ENCODE measurements around the gene L3MBTL4. TPM values are rescaled to one million over a fixed set of nuclear protein-coding genes. Genes with fewer than 3 reads are reported as not detected.

The L3MBTL4 gene
- total and polyA plus RNA-seq, 10 of the 15 experiments (the other 5 are each of a cell fraction or from before 2014, with no cell fraction given) = 1.3 to 8.7 (median 3.8) TPM

DNA sequence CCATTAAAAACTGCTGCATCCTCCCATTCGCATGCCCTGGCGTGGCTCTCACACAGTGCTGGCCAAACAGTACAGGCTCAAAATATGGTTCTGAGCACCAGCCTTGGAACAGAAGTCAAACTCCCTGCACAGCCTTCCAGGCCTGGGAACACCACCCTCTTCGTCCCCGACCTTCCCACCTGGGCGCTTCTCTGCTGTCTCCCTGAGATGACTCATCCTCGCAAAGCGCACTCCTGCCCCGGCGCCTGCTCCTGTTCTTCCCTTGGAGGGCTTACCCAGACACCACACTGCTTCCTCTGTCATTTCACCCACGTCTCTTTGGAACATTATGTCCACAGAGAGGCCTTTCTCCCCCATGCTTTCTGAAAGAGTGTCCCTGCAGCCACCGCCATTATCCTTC is 172.7 kb downstream of the L3MBTL4 start:
- TF ChIP-seq NFYA (IDR thresholded peaks at IDR 0.05; ENCODE audit: borderline replicate concordance, low read depth, low read length) (no peak), ZNF384 (IDR thresholded peaks at IDR 0.05; ENCODE audit: borderline replicate concordance, low read depth, low read length) (no peak), E4F1 (IDR thresholded peaks at IDR 0.05; ENCODE audit: borderline replicate concordance, partially characterized antibody) (no peak), ZNF207 (IDR thresholded peaks at IDR 0.05; ENCODE audit: borderline replicate concordance) (no peak), POLR2AphosphoS2 (IDR thresholded peaks at IDR 0.05; ENCODE audit: low read depth, low read length) (no peak), FOXM1 (IDR thresholded peaks at IDR 0.05; ENCODE audit: low read depth, low read length) (no peak), CREM (IDR thresholded peaks at IDR 0.05; ENCODE audit: low read depth) (no peak), MTA2 (IDR thresholded peaks at IDR 0.05; ENCODE audit: low read depth) (no peak), BMI1 (IDR thresholded peaks at IDR 0.05; ENCODE audit: borderline replicate concordance) (no peak), ZSCAN29 (IDR thresholded peaks at IDR 0.05) (no peak)
- TF ChIP-seq, protein P1, sequence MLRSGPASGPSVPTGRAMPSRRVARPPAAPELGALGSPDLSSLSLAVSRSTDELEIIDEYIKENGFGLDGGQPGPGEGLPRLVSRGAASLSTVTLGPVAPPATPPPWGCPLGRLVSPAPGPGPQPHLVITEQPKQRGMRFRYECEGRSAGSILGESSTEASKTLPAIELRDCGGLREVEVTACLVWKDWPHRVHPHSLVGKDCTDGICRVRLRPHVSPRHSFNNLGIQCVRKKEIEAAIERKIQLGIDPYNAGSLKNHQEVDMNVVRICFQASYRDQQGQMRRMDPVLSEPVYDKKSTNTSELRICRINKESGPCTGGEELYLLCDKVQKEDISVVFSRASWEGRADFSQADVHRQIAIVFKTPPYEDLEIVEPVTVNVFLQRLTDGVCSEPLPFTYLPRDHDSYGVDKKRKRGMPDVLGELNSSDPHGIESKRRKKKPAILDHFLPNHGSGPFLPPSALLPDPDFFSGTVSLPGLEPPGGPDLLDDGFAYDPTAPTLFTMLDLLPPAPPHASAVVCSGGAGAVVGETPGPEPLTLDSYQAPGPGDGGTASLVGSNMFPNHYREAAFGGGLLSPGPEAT (IDR thresholded peaks at IDR 0.05; ENCODE audit: low read depth) = no peak
- 72% methylated on average over 11 of the region's 11 CpGs for WGBS (ENCODE audit: insufficient coverage, insufficient replicate concordance, low lambda C conversion rate, missing lambda C conversion rate)
- no peak overlapping the region for H3K4me2 ChIP-seq (ENCODE audit: control insufficient read depth, insufficient read depth)
- ChIA-PET RAD21 (ENCODE audit: unreplicated experiment) (no interaction called here), POLR2A (no interaction called here), SMC1A (ENCODE audit: uncharacterized antibody, unreplicated experiment) (no interaction called here), CTCF (no interaction called here)
- BruUV-seq (replicated peaks) = no TSS peak
- FAIRE-seq (no peak), DNase-seq (ENCODE audit: low read depth, low spot score) (no peak), ATAC-seq (no peak)
- intact Hi-C loops (cut with micrococcal nuclease; ENCODE audit: unreplicated experiment) = no loop called here
- H3K4me3 ChIP-seq = no peak overlapping the region
- no peak overlapping the region for H2AFZ ChIP-seq (ENCODE audit: control insufficient read depth, low read depth, low read length)
- no peaks in the 10 kb centered on the region for H3K27me3 ChIP-seq (replicated peaks in 1 of 2; ENCODE audit: control insufficient read depth in 2 of 2, insufficient read depth in 2 of 2, low read length in 1 of 2)
- no peak overlapping the region for H3K9ac ChIP-seq (ENCODE audit: control insufficient read depth, insufficient read depth, low read length)
- H3K9me3 ChIP-seq (replicated peaks; ENCODE audit: control insufficient read depth, insufficient read depth, low read length) = no peaks in the 10 kb centered on the region
- H3K79me2 ChIP-seq (ENCODE audit: control insufficient read depth, insufficient read depth, low read length) = no peaks in the 10 kb centered on the region
- H4K20me1 ChIP-seq (ENCODE audit: control insufficient read depth, insufficient read depth) = no peaks in the 10 kb centered on the region
- no peaks in the 10 kb centered on the region for H3K4me1 ChIP-seq (ENCODE audit: control insufficient read depth, insufficient read depth, low read length)
- no peak overlapping the region for H3K27ac ChIP-seq (ENCODE audit: control insufficient read depth, insufficient read depth)
- H3K36me3 ChIP-seq (ENCODE audit: control insufficient read depth in 2 of 2, insufficient read depth in 2 of 2, low read length in 1 of 2) = no peaks in the 10 kb centered on the region
- in situ Hi-C loops (cut with MboI) = no loop called here
